H1 (cell line): ENCODE results near the gene SCAPER. TPM values are rescaled to one million over a fixed set of nuclear protein-coding genes. Genes with fewer than 3 reads are reported as not detected.

Experiments used
- CTCF ChIA-PET: fragments of 300-600 bp; sonication (Branson Sonifier 250); formaldehyde crosslinking; loops from one replicate; lab custom pipeline; 2021; ENCODE audit not compliant: partially characterized antibody; lab: Charles Lee
- POLR2A ChIA-PET: fragments of 300-600 bp; sonication (Branson Sonifier 250); formaldehyde crosslinking; loops from one replicate; lab custom pipeline; 2021; ENCODE audit warnings: inconsistent platforms; ENCODE audit not compliant: partially characterized antibody; lab: Charles Lee
- DNase-seq, 2 experiments: peaks; one replicate each; pipeline versions ENCODE4 v3.0.0 to v3.0.0-alpha.2; 2010 to 2022; ENCODE audit warnings: low spot score in 2 of 2, low read depth in 1 of 2, mixed read lengths in 1 of 2
- FAIRE-seq: peaks from 2 replicates; lab custom pipeline; 2011; peaks lifted over from hg19 to GRCh38; lab: Jason Lieb, UNC
- H2AFZ ChIP-seq: 2 replicates; pipeline ENCODE4 v1.8.1; 2012; ENCODE audit warnings: low read length, inconsistent platforms
- H2AK5ac ChIP-seq: 2 replicates; pipeline ENCODE4 v1.6.1; 2013; ENCODE audit warnings: low read depth, low read length
- H2BK120ac ChIP-seq: replicated peaks from 2 replicates; pipeline ENCODE3; 2013; ENCODE audit warnings: low read depth, low read length, inconsistent platforms
- H2BK12ac ChIP-seq: 2 replicates; pipeline ENCODE4 v1.6.1; 2013; ENCODE audit warnings: low read depth, low read length
- H2BK15ac ChIP-seq: 2 replicates; pipeline ENCODE4 v1.6.1; 2013; ENCODE audit warnings: low read length
- H2BK20ac ChIP-seq: 2 replicates; pipeline ENCODE4 v1.6.1; 2013; ENCODE audit warnings: low read length
- H2BK5ac ChIP-seq: 2 replicates; pipeline ENCODE4 v1.6.1; 2013; ENCODE audit warnings: low read depth, low read length
- H3K14ac ChIP-seq: 2 replicates; pipeline ENCODE4 v1.6.1; 2013; ENCODE audit warnings: inconsistent platforms; ENCODE audit not compliant: insufficient read length
- H3K18ac ChIP-seq: 2 replicates; pipeline ENCODE4 v1.6.1; 2013; ENCODE audit warnings: low read length; ENCODE audit errors: extremely low read depth
- H3K23ac ChIP-seq: 2 replicates; pipeline ENCODE4 v1.6.1; 2013; ENCODE audit warnings: inconsistent platforms; ENCODE audit not compliant: insufficient read length
- H3K23me2 ChIP-seq: 2 replicates; pipeline ENCODE4 v1.6.1; 2013; ENCODE audit warnings: low read depth, low read length
- H3K27ac ChIP-seq: 2 replicates; pipeline ENCODE4 v1.6.1; 2011; ENCODE audit warnings: low read depth, low read length, inconsistent platforms
- H3K27me3 ChIP-seq, 4 experiments: replicated peaks in 1 of 4; 1 replicate in 1 of 4; 2 replicates in 3 of 4; pipeline versions ENCODE4 v1.6.1 to v1.8.1; 2011 to 2013; ENCODE audit warnings: low read length in 3 of 4, mild to moderate bottlenecking in 3 of 4, inconsistent platforms in 2 of 4, mixed read lengths in 2 of 4, moderate library complexity in 1 of 4; ENCODE audit not compliant: control insufficient read depth in 3 of 4, insufficient read depth in 3 of 4; ENCODE audit errors: extremely low read depth in 1 of 4
- H3K36me3 ChIP-seq, 4 experiments: 2 replicates each; pipeline versions ENCODE4 v1.6.1 to v1.8.1; 2011 to 2013; ENCODE audit warnings: mild to moderate bottlenecking in 4 of 4, low read length in 3 of 4, moderate library complexity in 2 of 4, control low read depth in 1 of 4, inconsistent platforms in 1 of 4; ENCODE audit not compliant: insufficient read depth in 4 of 4, control insufficient read depth in 2 of 4
- H3K4ac ChIP-seq: replicated peaks from 2 replicates; pipeline ENCODE3; 2013; ENCODE audit warnings: low read length, low read depth, mixed read lengths, inconsistent platforms; ENCODE audit not compliant: insufficient read length
- H3K4me1 ChIP-seq, 4 experiments: replicated peaks in 1 of 4; 1 replicate in 1 of 4; 2 replicates in 3 of 4; pipeline versions ENCODE4 v1.6.1 to v1.8.1; 2011 to 2013; ENCODE audit warnings: low read length in 3 of 4, inconsistent platforms in 2 of 4, mixed read lengths in 1 of 4; ENCODE audit not compliant: insufficient read depth in 4 of 4, control insufficient read depth in 3 of 4
- H3K4me2 ChIP-seq, 2 experiments: 2 replicates each; pipeline versions ENCODE4 v1.6.1 to v1.8.1; 2011 to 2013; ENCODE audit warnings: low read depth in 2 of 2, low read length in 2 of 2, control low read depth in 1 of 2, inconsistent platforms in 1 of 2, mild to moderate bottlenecking in 1 of 2; ENCODE audit not compliant: insufficient read depth in 1 of 2
- H3K4me3 ChIP-seq, 4 experiments: fragments of 200-600, 300-600 bp in 1 of 4; sonication (generic), shearing (Covaris generic), sonication (Bioruptor Twin) in 1 of 4; 2 replicates each; pipeline versions ENCODE4 v1.5.1 to v1.8.1; 2011 to 2016; ENCODE audit warnings: low read length in 4 of 4, low read depth in 3 of 4, control low read depth in 2 of 4, inconsistent platforms in 2 of 4, mild to moderate bottlenecking in 2 of 4, mixed read lengths in 1 of 4, moderate library complexity in 1 of 4; ENCODE audit not compliant: insufficient read depth in 2 of 4; ENCODE audit errors: extremely low read depth in 1 of 4
- H3K56ac ChIP-seq: replicated peaks from 2 replicates; pipeline ENCODE3; 2013; ENCODE audit warnings: low read depth, mild to moderate bottlenecking, mixed read lengths, low read length, inconsistent platforms; ENCODE audit not compliant: insufficient read length
- H3K79me1 ChIP-seq: 2 replicates; pipeline ENCODE4 v1.6.1; 2013; ENCODE audit warnings: low read depth, low read length, control low read depth
- H3K79me2 ChIP-seq, 2 experiments: 2 replicates each; pipeline versions ENCODE4 v1.6.1 to v1.8.1; 2012 to 2013; ENCODE audit warnings: low read length in 2 of 2, mild to moderate bottlenecking in 2 of 2, inconsistent platforms in 1 of 2; ENCODE audit not compliant: insufficient read depth in 2 of 2, control insufficient read depth in 1 of 2
- H3K9ac ChIP-seq, 4 experiments: replicated peaks in 1 of 4; 1 replicate in 1 of 4; 2 replicates in 3 of 4; pipeline versions ENCODE4 v1.6.1 to v1.8.1; 2011 to 2013; ENCODE audit warnings: low read depth in 3 of 4, low read length in 3 of 4, control low read depth in 2 of 4, mild to moderate bottlenecking in 2 of 4, moderate library complexity in 2 of 4, inconsistent platforms in 1 of 4; ENCODE audit errors: extremely low read depth in 1 of 4
- H3K9me3 ChIP-seq, 2 experiments: 2 replicates each; pipeline versions ENCODE4 v1.6.1 to v1.8.1; 2012 to 2013; ENCODE audit warnings: mild to moderate bottlenecking in 2 of 2, moderate library complexity in 2 of 2, control low read depth in 1 of 2, inconsistent platforms in 1 of 2, low read depth in 1 of 2, low read length in 1 of 2, mixed read lengths in 1 of 2; ENCODE audit not compliant: insufficient read depth in 2 of 2
- H4K20me1 ChIP-seq, 2 experiments: replicated peaks in 1 of 2; 2 replicates each; pipeline versions ENCODE3 to v1.8.1; 2011 to 2013; ENCODE audit warnings: inconsistent platforms in 2 of 2, low read length in 2 of 2, mild to moderate bottlenecking in 1 of 2; ENCODE audit not compliant: insufficient read depth in 2 of 2, control insufficient read depth in 1 of 2
- H4K5ac ChIP-seq: 2 replicates; pipeline ENCODE4 v1.6.1; 2013; ENCODE audit warnings: low read length, low read depth, mixed read lengths, inconsistent platforms; ENCODE audit not compliant: insufficient read length
- H4K8ac ChIP-seq: 2 replicates; pipeline ENCODE4 v1.8.0; 2013; ENCODE audit warnings: mild to moderate bottlenecking, moderate library complexity, low read length, inconsistent platforms; ENCODE audit not compliant: insufficient read depth; ENCODE audit errors: extremely low read depth
- H4K91ac ChIP-seq: replicated peaks from 2 replicates; pipeline ENCODE3; 2013; ENCODE audit warnings: low read length, mixed read lengths, inconsistent platforms; ENCODE audit not compliant: insufficient read length
- EP300 ChIP-seq, 2 experiments: IDR thresholded peaks; 1 replicate in 1 of 2; 2 replicates in 1 of 2; pipeline ENCODE4 v1.6.1; 2011 to 2012; ENCODE audit warnings: low read depth in 2 of 2, low read length in 2 of 2, mild to moderate bottlenecking in 2 of 2, borderline replicate concordance in 1 of 2, inconsistent platforms in 1 of 2, moderate library complexity in 1 of 2
- GABPA ChIP-seq: IDR thresholded peaks from 2 replicates; pipeline ENCODE4 v1.6.1; 2011; ENCODE audit warnings: mild to moderate bottlenecking, low read length, moderate library complexity, borderline replicate concordance; ENCODE audit not compliant: insufficient read depth
- HDAC2 ChIP-seq, 2 experiments: fragments of 300-600 bp in 1 of 2; sonication (generic) in 1 of 2; IDR thresholded peaks; 2 replicates each; pipeline ENCODE4 v1.6.1; 2011 to 2012; ENCODE audit warnings: low read depth in 2 of 2, low read length in 2 of 2, mild to moderate bottlenecking in 2 of 2, moderate library complexity in 2 of 2, borderline replicate concordance in 1 of 2, inconsistent platforms in 1 of 2
- RBBP5 ChIP-seq: IDR thresholded peaks from 2 replicates; pipeline ENCODE4 v1.7.1; 2012; ENCODE audit warnings: low read depth, mild to moderate bottlenecking, inconsistent platforms, low read length, moderate library complexity, borderline replicate concordance
- RFX5 ChIP-seq: IDR thresholded peaks from 2 replicates; pipeline ENCODE4 v1.6.1; 2011; ENCODE audit warnings: low read depth, low read length, improper control_type of control experiment, borderline replicate concordance
- SIN3A ChIP-seq, 2 experiments: IDR thresholded peaks in 1 of 2; conservative IDR thresholded peaks in 1 of 2; 2 replicates each; pipeline ENCODE4 v1.6.1; 2011 to 2012; ENCODE audit warnings: low read length in 2 of 2, improper control_type of control experiment in 1 of 2, low read depth in 1 of 2, mild to moderate bottlenecking in 1 of 2
- SIRT6 ChIP-seq: IDR thresholded peaks from one replicate; pipeline ENCODE4 v1.7.1; 2012; ENCODE audit warnings: low read length, inconsistent platforms
- SP1 ChIP-seq: IDR thresholded peaks from 2 replicates; pipeline ENCODE4 v1.6.1; 2011; ENCODE audit warnings: low read depth, low read length
- TAF7 ChIP-seq: optimal IDR thresholded peaks from 2 replicates; pipeline ENCODE3; 2011; ENCODE audit warnings: low read depth, mild to moderate bottlenecking, inconsistent platforms, low read length, moderate library complexity, borderline replicate concordance
- WGBS, 2 experiments: shearing (Covaris generic) in 1 of 2; methylation state at CpG; one replicate each; pipeline versions ENCODE4 v1.1.6 to v1.1.7; 2013 to 2015; ENCODE audit warnings: low lambda C conversion rate in 2 of 2, mixed read lengths in 2 of 2, inconsistent platforms in 1 of 2, low coverage in 1 of 2, missing lambda C conversion rate in 1 of 2; ENCODE audit not compliant: insufficient replicate concordance in 2 of 2, insufficient coverage in 1 of 2, insufficient read length in 1 of 2; ENCODE audit errors: extremely low coverage in 1 of 2, missing lambda C conversion rate in 1 of 2; 5-methylcytosine and 5-hydroxymethylcytosine counted together
- polyA plus RNA-seq, 7 experiments: library from polyadenylated mRNA; depleted of rRNA in 3 of 7; stranded (reverse) in 5 of 7; unstranded in 2 of 7; fragments of >200 nt in 5 of 7; fragments of 200-250 nt in 2 of 7; gene quantifications; 1 replicate in 5 of 7; 2 replicates in 1 of 7; 4 replicates in 1 of 7; pipeline versions ENCODE4 v1.2.1 to v1.2.3, GENCODE V29; 2011 to 2013; ENCODE audit warnings: missing spikeins in 2 of 7, mixed read lengths in 2 of 7
- total RNA-seq: library from RNA; stranded (reverse); fragmentation: NEBNext Ultra II Directional; extraction: Animal tissue kit (Norgen Biotek cat#: 25700); gene quantifications from 2 replicates; pipeline ENCODE4 v1.2.1, GENCODE V29; 2021
- TF ChIP-seq, protein P1 (sequence below), 3 experiments: IDR thresholded peaks; 1 replicate in 2 of 3; 2 replicates in 1 of 3; pipeline versions ENCODE4 v1.5.1 to v1.6.1; 2011; ENCODE audit warnings: low read length in 3 of 3, mild to moderate bottlenecking in 3 of 3, inconsistent platforms in 2 of 3, low read depth in 1 of 3, moderate library complexity in 1 of 3; ENCODE audit not compliant: insufficient read depth in 1 of 3; ENCODE audit errors: control extremely low read depth in 1 of 3

SCAPER gene
- total and polyA plus RNA-seq, 2 of the 8 experiments (the other 6 are each of a cell fraction or from before 2014, with no cell fraction given) = 1.6 to 6.8 TPM

DNA sequence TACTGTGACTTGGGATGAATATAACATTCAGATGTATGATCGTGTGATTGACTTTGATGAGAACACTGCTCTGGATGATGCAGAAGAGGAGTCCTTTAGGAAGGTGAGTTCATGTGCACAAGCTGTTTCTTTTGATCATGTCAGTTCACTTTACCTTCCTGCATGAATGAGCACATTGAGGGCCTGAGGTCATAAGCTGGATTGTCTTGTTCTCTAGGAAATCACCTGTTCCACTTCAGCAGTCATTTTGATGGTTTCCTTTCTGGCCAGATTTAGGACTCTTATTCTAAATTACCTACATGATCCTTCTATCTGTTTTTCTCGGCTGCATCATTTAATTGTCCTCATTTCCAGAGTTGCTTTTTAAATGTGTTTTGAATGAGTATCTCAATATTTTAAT lies 30.5 kb upstream of the SCAPER start:
- no peaks in the 10 kb centered on the region for H3K27me3 ChIP-seq
- H3K4me3 ChIP-seq = no peak overlapping the region
- no peaks in the 10 kb centered on the region for H4K20me1 ChIP-seq
- H3K79me1 ChIP-seq = no peaks in the 10 kb centered on the region
- no peak overlapping the region for H3K9ac ChIP-seq
- H3K4ac ChIP-seq = no peak overlapping the region
- H2AK5ac ChIP-seq = no peak overlapping the region
- H4K8ac ChIP-seq = no peak overlapping the region
- no peak overlapping the region for H2BK20ac ChIP-seq
- FAIRE-seq (no peak), DNase-seq (no peak)
- H3K9me3 ChIP-seq = no peaks in the 10 kb centered on the region
- H2BK12ac ChIP-seq = no peak overlapping the region
- 83% methylated on average over 2 of the region's 2 CpGs; no CpG with 5 or more reads in 1 of the 2 experiments for WGBS, 2 experiments
- H3K23me2 ChIP-seq = no peaks in the 10 kb centered on the region
- no peak overlapping the region for H4K5ac ChIP-seq
- H2BK15ac ChIP-seq = no peak overlapping the region
- no peak overlapping the region for H3K27ac ChIP-seq
- H3K4me1 ChIP-seq = peaks cover 0 to 3% (median 0%) of the 10 kb centered on the region in 4 experiments; a peak in 3 of 7 replicates
- H3K36me3 ChIP-seq = peaks cover 9 to 73% (median 36%) of the 10 kb centered on the region in 4 experiments; a peak in 7 of 8 replicates
- H2BK120ac ChIP-seq = no peak overlapping the region
- H2BK5ac ChIP-seq = no peak overlapping the region
- ChIA-PET CTCF (interaction anchor here (0.5 kb wide), 1 partner anchor 111 kb away, joined by 3 read pairs; no protein-coding TSS in a partner anchor), POLR2A (interaction anchor here (0.6 kb wide), 1 partner anchor 753 kb away, joined by 3 read pairs; no protein-coding TSS in a partner anchor)
- H3K4me2 ChIP-seq = no peak overlapping the region
- peaks cover 0 to 28% of the 10 kb centered on the region in 2 experiments; a peak in 2 of 4 replicates for H3K79me2 ChIP-seq
- no peak overlapping the region for H3K18ac ChIP-seq
- H3K56ac ChIP-seq = no peak overlapping the region
- H2AFZ ChIP-seq = no peak overlapping the region
- H3K23ac ChIP-seq = no peak overlapping the region
- no peak overlapping the region for H3K14ac ChIP-seq
- no peak overlapping the region for H4K91ac ChIP-seq
- TF ChIP-seq SIRT6 (no peak), RFX5 (no peak), TAF7 (no peak), SIN3A (conservative IDR thresholded peaks at IDR 0.05 in 1 of 2, IDR thresholded peaks at IDR 0.05 in 1 of 2; ENCODE audit: low read depth in 1 of 2, low read length in 2 of 2) (no peak), SP1 (no peak), HDAC2 (IDR thresholded peaks at IDR 0.05; ENCODE audit: borderline replicate concordance in 1 of 2, low read depth in 2 of 2, low read length in 2 of 2) (no peak), EP300 (IDR thresholded peaks at IDR 0.05; ENCODE audit: borderline replicate concordance in 1 of 2, low read depth in 2 of 2, low read length in 2 of 2) (no peak), GABPA (no peak), RBBP5 (no peak)
- TF ChIP-seq, protein P1, sequence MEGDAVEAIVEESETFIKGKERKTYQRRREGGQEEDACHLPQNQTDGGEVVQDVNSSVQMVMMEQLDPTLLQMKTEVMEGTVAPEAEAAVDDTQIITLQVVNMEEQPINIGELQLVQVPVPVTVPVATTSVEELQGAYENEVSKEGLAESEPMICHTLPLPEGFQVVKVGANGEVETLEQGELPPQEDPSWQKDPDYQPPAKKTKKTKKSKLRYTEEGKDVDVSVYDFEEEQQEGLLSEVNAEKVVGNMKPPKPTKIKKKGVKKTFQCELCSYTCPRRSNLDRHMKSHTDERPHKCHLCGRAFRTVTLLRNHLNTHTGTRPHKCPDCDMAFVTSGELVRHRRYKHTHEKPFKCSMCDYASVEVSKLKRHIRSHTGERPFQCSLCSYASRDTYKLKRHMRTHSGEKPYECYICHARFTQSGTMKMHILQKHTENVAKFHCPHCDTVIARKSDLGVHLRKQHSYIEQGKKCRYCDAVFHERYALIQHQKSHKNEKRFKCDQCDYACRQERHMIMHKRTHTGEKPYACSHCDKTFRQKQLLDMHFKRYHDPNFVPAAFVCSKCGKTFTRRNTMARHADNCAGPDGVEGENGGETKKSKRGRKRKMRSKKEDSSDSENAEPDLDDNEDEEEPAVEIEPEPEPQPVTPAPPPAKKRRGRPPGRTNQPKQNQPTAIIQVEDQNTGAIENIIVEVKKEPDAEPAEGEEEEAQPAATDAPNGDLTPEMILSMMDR (IDR thresholded peaks at IDR 0.05; ENCODE audit: control extremely low read depth in 1 of 3, insufficient read depth in 1 of 3, low read depth in 1 of 3, low read length in 3 of 3) = no peak
